ENCODE data around the gene WDFY4.

Gene WDFY4

GRCh38 chr10:49000437-49001398 lies 316.0 kb downstream of the WDFY4 start:
- DNase-seq: no peak

GRCh38 chr10:49001402-49001801 lies 316.7 kb downstream of the WDFY4 start:
- DNase-seq: no peak

- DNase-seq: no peak
These were observed 317.4 kb downstream of the WDFY4 start for GRCh38 chr10:49001870-49002672.

GRCh38 chr10:49005270-49005669 lies 320.6 kb downstream of the WDFY4 start:
- DNase-seq: no peak

GRCh38 chr10:49007129-49007528 lies 322.5 kb downstream of the WDFY4 start:
- DNase-seq: no peak

GRCh38 chr10:49008091-49008490 lies 323.4 kb downstream of the WDFY4 start:
- DNase-seq: no peak

- no peak for DNase-seq
These were observed 324.0 kb downstream of the WDFY4 start for GRCh38 chr10:49008505-49009198.

GRCh38 chr10:49009199-49009979 lies 324.7 kb downstream of the WDFY4 start:
- no peak for DNase-seq

GRCh38 chr10:49010295-49010694 lies 325.6 kb downstream of the WDFY4 start:
- no peak for DNase-seq

GRCh38 chr10:49010865-49011264 lies 326.2 kb downstream of the WDFY4 start:
- DNase-seq: no peak

- no peak for DNase-seq
These were observed 327.1 kb downstream of the WDFY4 start for GRCh38 chr10:49011756-49012155.

GRCh38 chr10:49012603-49013002 lies 327.9 kb downstream of the WDFY4 start:
- DNase-seq: no peak

GRCh38 chr10:49015700-49016099 lies 331.0 kb downstream of the WDFY4 start:
- DNase-seq: no peak

- no peak for DNase-seq
These were observed 337.0 kb downstream of the WDFY4 start for GRCh38 chr10:49021685-49022084.

- DNase-seq: no peak
These were observed 338.4 kb downstream of the WDFY4 start for GRCh38 chr10:49023071-49023470.

GRCh38 chr10:49023752-49024151 lies 339.1 kb downstream of the WDFY4 start:
- no peak for DNase-seq

- DNase-seq: no peak
These were observed 339.8 kb downstream of the WDFY4 start for GRCh38 chr10:49024484-49024883.

GRCh38 chr10:49025347-49025983 lies 340.8 kb downstream of the WDFY4 start:
- DNase-seq: no peak

- DNase-seq: no peak
These were observed 344.0 kb downstream of the WDFY4 start for GRCh38 chr10:49028639-49029038.

- no peak for DNase-seq
These were observed 345.0 kb downstream of the WDFY4 start for GRCh38 chr10:49029666-49030065.
